Astrocyte (in vitro differentiated cells and primary cell): ENCODE results near the gene KDM6B. TPM values are rescaled to one million over a fixed set of nuclear protein-coding genes. Genes with fewer than 3 reads are reported as not detected.

ENCODE experiments used
- DNase-seq: peaks from one replicate; pipeline ENCODE4 v3.0.0-alpha.2; 2010; ENCODE audit warnings: low read depth
- FAIRE-seq: peaks from 2 replicates; lab custom pipeline; 2011; peaks lifted over from hg19 to GRCh38; lab: Jason Lieb, UNC
- H2AFZ ChIP-seq: 2 replicates; pipeline ENCODE4 v1.6.0; 2012; ENCODE audit warnings: low read depth, low read length, inconsistent platforms
- H3K27ac ChIP-seq: 2 replicates; pipeline ENCODE4 v1.5.1; 2011; ENCODE audit warnings: low read depth, low read length, inconsistent platforms
- H3K27me3 ChIP-seq: 2 replicates; pipeline ENCODE4 v1.6.0; 2011; ENCODE audit warnings: low read length, inconsistent platforms; ENCODE audit not compliant: insufficient read depth
- H3K36me3 ChIP-seq: 2 replicates; pipeline ENCODE4 v1.5.1; 2011; ENCODE audit warnings: low read length, inconsistent platforms; ENCODE audit not compliant: insufficient read depth
- H3K4me1 ChIP-seq: 2 replicates; pipeline ENCODE4 v1.5.1; 2011; ENCODE audit warnings: low read length, inconsistent platforms; ENCODE audit not compliant: insufficient read depth
- H3K4me2 ChIP-seq: 2 replicates; pipeline ENCODE4 v1.6.0; 2012; ENCODE audit warnings: low read length, inconsistent platforms
- H3K4me3 ChIP-seq: 2 replicates; pipeline ENCODE4 v1.5.1; 2011; ENCODE audit warnings: low read depth, mild to moderate bottlenecking, low read length, inconsistent platforms; ENCODE audit not compliant: insufficient read depth
- H3K79me2 ChIP-seq: 2 replicates; pipeline ENCODE4 v1.6.0; 2012; ENCODE audit warnings: mild to moderate bottlenecking, low read length, inconsistent platforms; ENCODE audit not compliant: insufficient read depth
- H3K9ac ChIP-seq: 2 replicates; pipeline ENCODE4 v1.6.0; 2012; ENCODE audit warnings: mild to moderate bottlenecking, low read length, inconsistent platforms
- H3K9me3 ChIP-seq: 2 replicates; pipeline ENCODE4 v1.5.1; 2012; ENCODE audit warnings: low read depth, mild to moderate bottlenecking, low read length, inconsistent platforms; ENCODE audit not compliant: insufficient read depth
- H4K20me1 ChIP-seq: 2 replicates; pipeline ENCODE4 v1.6.0; 2012; ENCODE audit warnings: low read length, inconsistent platforms; ENCODE audit not compliant: insufficient read depth
- H3K27ac Mint-ChIP-seq: one replicate; pipeline ENCODE4 v1.8.0; 2021; ENCODE audit warnings: mild to moderate bottlenecking, mixed read lengths; ENCODE audit not compliant: unreplicated experiment
- H3K27me3 Mint-ChIP-seq: one replicate; pipeline ENCODE4 v1.8.0; 2021; ENCODE audit warnings: low read depth, mixed read lengths; ENCODE audit not compliant: unreplicated experiment
- H3K36me3 Mint-ChIP-seq: one replicate; pipeline ENCODE4 v1.8.0; 2021; ENCODE audit warnings: low read depth, mixed read lengths; ENCODE audit not compliant: unreplicated experiment
- H3K4me1 Mint-ChIP-seq: one replicate; pipeline ENCODE4 v1.8.0; 2021; ENCODE audit warnings: low read depth, mixed read lengths; ENCODE audit not compliant: unreplicated experiment
- H3K4me3 Mint-ChIP-seq: one replicate; pipeline ENCODE4 v1.8.0; 2021; ENCODE audit warnings: mild to moderate bottlenecking, moderate library complexity, mixed read lengths; ENCODE audit not compliant: unreplicated experiment
- H3K9me3 Mint-ChIP-seq: one replicate; pipeline ENCODE4 v1.8.0; 2021; ENCODE audit warnings: mild to moderate bottlenecking, mixed read lengths; ENCODE audit not compliant: unreplicated experiment
- CTCF ChIP-seq: IDR thresholded peaks from 2 replicates; pipeline ENCODE4 v1.5.1; 2011; ENCODE audit warnings: low read depth, mild to moderate bottlenecking, inconsistent platforms, low read length, moderate library complexity; ENCODE audit not compliant: insufficient read depth
- EZH2 ChIP-seq: IDR thresholded peaks from 2 replicates; pipeline ENCODE4 v1.6.1; 2012; ENCODE audit warnings: mild to moderate bottlenecking, low read length, inconsistent platforms; ENCODE audit not compliant: insufficient read depth
- total RNA-seq: library from RNA; stranded (reverse); gene quantifications from 2 replicates; pipeline ENCODE4 v1.2.1, GENCODE V29; 2021

Gene KDM6B
- total RNA-seq, 1 donor from 2014 or later = 50.4 TPM

GRCh38 chr17:7823581-7824001 is 10.4 kb upstream of the KDM6B start:
- Histone ChIP-seq H3K79me2 (no peaks in the 10 kb centered on the region), H4K20me1 (no peaks in the 10 kb centered on the region), H2AFZ (no peak overlapping the region)

GRCh38 chr17:7824021-7824924 is 9.7 kb upstream of the KDM6B start:
- DNase-seq = no peak
- Mint-ChIP-seq H3K27ac (no peak overlapping the region), H3K9me3 (peaks cover 6% of the 10 kb centered on the region), H3K4me3 (no peak overlapping the region), H3K4me1 (no peaks in the 10 kb centered on the region), H3K36me3 (no peaks in the 10 kb centered on the region), H3K27me3 (peaks cover 52% of the 10 kb centered on the region)
- Histone ChIP-seq H3K9me3 (no peaks in the 10 kb centered on the region), H3K9ac (no peak overlapping the region), H3K4me2 (no peak overlapping the region), H3K4me1 (no peaks in the 10 kb centered on the region), H3K36me3 (no peaks in the 10 kb centered on the region), H3K79me2 (no peaks in the 10 kb centered on the region), H3K4me3 (no peak overlapping the region), H4K20me1 (no peaks in the 10 kb centered on the region), H3K27ac (no peak overlapping the region), H3K27me3 (no peaks in the 10 kb centered on the region), H2AFZ (no peak overlapping the region)
- TF ChIP-seq EZH2 (no peak), CTCF (no peak)
- FAIRE-seq = no peak

More at GRCh38 chr17:7823581-7824001, 10.4 kb upstream of the KDM6B start:
- Mint-ChIP-seq H3K27me3 (peaks cover 55% of the 10 kb centered on the region), H3K4me3 (no peak overlapping the region), H3K27ac (no peak overlapping the region), H3K36me3 (no peaks in the 10 kb centered on the region), H3K4me1 (no peaks in the 10 kb centered on the region), H3K9me3 (peaks cover 6% of the 10 kb centered on the region)
- TF ChIP-seq EZH2 (no peak), CTCF (no peak)
- Histone ChIP-seq H3K9ac (no peak overlapping the region), H3K9me3 (no peaks in the 10 kb centered on the region), H3K36me3 (no peaks in the 10 kb centered on the region), H3K27ac (no peak overlapping the region), H3K4me1 (no peaks in the 10 kb centered on the region), H3K4me3 (no peak overlapping the region), H3K27me3 (no peaks in the 10 kb centered on the region), H3K4me2 (no peak overlapping the region)
- FAIRE-seq (no peak), DNase-seq (no peak)
